ENCODE data around the gene ADAMTS20.

GRCh38 chr12:43576162-43576561 lies 24.2 kb upstream of the ADAMTS20 start:
- no peak for TF ChIP-seq EZH2 (IDR thresholded peaks at IDR 0.05; ENCODE audit: insufficient read depth, poor library complexity, severe bottlenecking)
- no peak for TF ChIP-seq EZH2phosphoT487 (IDR thresholded peaks at IDR 0.05; ENCODE audit: insufficient read depth, low read depth)

Data from GM23248 (cell line).